ENCODE measurements around the gene KIN. TPM values are rescaled to one million over a fixed set of nuclear protein-coding genes. Genes with fewer than 3 reads are reported as not detected.

The KIN gene
- polyA plus RNA-seq, 1 of the 3 experiments (the other 2 are of a cell fraction) = 3.2 TPM

- TF ChIP-seq TEAD4 (IDR thresholded peaks at IDR 0.05; ENCODE audit: borderline replicate concordance, insufficient read depth) = no peak
- TF ChIP-seq POLR2AphosphoS5 (IDR thresholded peaks at IDR 0.05; ENCODE audit: low read depth, low read length) = peak; percentile 94
- TF ChIP-seq MEF2A (IDR thresholded peaks at IDR 0.05; ENCODE audit: borderline replicate concordance, low read depth) = no peak
- no peak for TF ChIP-seq RCOR1 (IDR thresholded peaks at IDR 0.05; ENCODE audit: low read length)
- TF ChIP-seq JUND (IDR thresholded peaks at IDR 0.05) = no peak
- TF ChIP-seq NRF1 (IDR thresholded peaks at IDR 0.05; ENCODE audit: low read depth, low read length) = peak; percentile 74
- no peak for TF ChIP-seq FOXJ3 (CRISPR knock-in tag; IDR thresholded peaks at IDR 0.05)
- no peak for TF ChIP-seq RAD21 (IDR thresholded peaks at IDR 0.05; ENCODE audit: low read length)
- no peak for TF ChIP-seq RXRA (IDR thresholded peaks at IDR 0.05; ENCODE audit: borderline replicate concordance, low read depth)
- TF ChIP-seq, protein P1, sequence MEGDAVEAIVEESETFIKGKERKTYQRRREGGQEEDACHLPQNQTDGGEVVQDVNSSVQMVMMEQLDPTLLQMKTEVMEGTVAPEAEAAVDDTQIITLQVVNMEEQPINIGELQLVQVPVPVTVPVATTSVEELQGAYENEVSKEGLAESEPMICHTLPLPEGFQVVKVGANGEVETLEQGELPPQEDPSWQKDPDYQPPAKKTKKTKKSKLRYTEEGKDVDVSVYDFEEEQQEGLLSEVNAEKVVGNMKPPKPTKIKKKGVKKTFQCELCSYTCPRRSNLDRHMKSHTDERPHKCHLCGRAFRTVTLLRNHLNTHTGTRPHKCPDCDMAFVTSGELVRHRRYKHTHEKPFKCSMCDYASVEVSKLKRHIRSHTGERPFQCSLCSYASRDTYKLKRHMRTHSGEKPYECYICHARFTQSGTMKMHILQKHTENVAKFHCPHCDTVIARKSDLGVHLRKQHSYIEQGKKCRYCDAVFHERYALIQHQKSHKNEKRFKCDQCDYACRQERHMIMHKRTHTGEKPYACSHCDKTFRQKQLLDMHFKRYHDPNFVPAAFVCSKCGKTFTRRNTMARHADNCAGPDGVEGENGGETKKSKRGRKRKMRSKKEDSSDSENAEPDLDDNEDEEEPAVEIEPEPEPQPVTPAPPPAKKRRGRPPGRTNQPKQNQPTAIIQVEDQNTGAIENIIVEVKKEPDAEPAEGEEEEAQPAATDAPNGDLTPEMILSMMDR (IDR thresholded peaks at IDR 0.05) = no peak
- TF ChIP-seq MXI1 (IDR thresholded peaks at IDR 0.05; ENCODE audit: low read depth, low read length) = 0 out of 2 replicates have a peak, but pooled peaks have one; percentile 45
- TF ChIP-seq FOXM1 (IDR thresholded peaks at IDR 0.05; ENCODE audit: low read depth) = no peak
Measured at GRCh38 chr10:7787857-7788638, at the start of gene KIN, which contains the start of gene ATP5F1C (continued).

DNA sequence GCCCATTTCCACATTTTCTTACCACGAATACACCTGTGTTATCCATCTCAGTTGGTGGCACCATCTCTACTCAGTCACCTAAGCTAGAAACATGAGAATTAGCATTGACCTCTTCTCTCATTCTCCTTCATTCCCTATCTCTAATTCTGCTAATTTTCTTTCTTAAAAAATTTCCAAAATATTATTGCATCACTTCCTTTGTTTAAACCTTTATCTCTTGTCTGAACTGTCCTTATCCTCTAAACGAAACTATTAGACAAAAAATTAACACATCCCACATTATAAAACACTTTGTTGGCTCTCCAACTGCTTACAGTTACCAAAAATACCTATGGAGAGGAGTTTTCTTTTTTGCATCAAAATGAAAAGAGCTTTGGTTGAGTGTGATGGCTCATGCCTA, 48.8 kb upstream of the KIN start:
- Histone ChIP-seq H3F3A (replicated peaks; ENCODE audit: insufficient read depth) (no peaks in the 10 kb centered on the region), H3K9ac (no peak overlapping the region), H3K4me2 (no peak overlapping the region), H2AFZ (ENCODE audit: low read depth) (no peak overlapping the region), H3K27ac (ENCODE audit: low read depth in 2 of 2, low read length in 1 of 2) (no peak overlapping the region), H3K4me3 (ENCODE audit: low read depth in 2 of 2, low read length in 1 of 2) (no peak overlapping the region), H3K36me3 (replicated peaks in 1 of 2; ENCODE audit: control insufficient read depth in 1 of 2, insufficient read depth in 2 of 2, low read length in 1 of 2) (no peaks in the 10 kb centered on the region), H3K27me3 (ENCODE audit: insufficient read depth) (no peaks in the 10 kb centered on the region), H3K4me1 (ENCODE audit: control insufficient read depth in 1 of 2, insufficient read depth in 2 of 2, low read depth in 1 of 2, low read length in 1 of 2) (no peaks in the 10 kb centered on the region), H4K20me1 (ENCODE audit: insufficient read depth) (no peaks in the 10 kb centered on the region), H3K79me2 (ENCODE audit: insufficient read depth) (peaks cover 47% of the 10 kb centered on the region), H3K9me3 (no peaks in the 10 kb centered on the region), H3K9me2 (no peaks in the 10 kb centered on the region)
- no peak for DNase-seq
- ChIA-PET POLR2A (no interaction called here), CTCF (interaction anchor here (0.8 kb wide), 1 partner anchor 13 kb away, joined by 4 read pairs; no protein-coding TSS in a partner anchor)
- TF ChIP-seq NRF1 (IDR thresholded peaks at IDR 0.05; ENCODE audit: low read depth, low read length) (no peak), RFX5 (IDR thresholded peaks at IDR 0.05; ENCODE audit: low read length) (no peak), FOSL2 (IDR thresholded peaks at IDR 0.05; ENCODE audit: borderline replicate concordance, low read depth) (no peak)
- TF ChIP-seq, protein P2, sequence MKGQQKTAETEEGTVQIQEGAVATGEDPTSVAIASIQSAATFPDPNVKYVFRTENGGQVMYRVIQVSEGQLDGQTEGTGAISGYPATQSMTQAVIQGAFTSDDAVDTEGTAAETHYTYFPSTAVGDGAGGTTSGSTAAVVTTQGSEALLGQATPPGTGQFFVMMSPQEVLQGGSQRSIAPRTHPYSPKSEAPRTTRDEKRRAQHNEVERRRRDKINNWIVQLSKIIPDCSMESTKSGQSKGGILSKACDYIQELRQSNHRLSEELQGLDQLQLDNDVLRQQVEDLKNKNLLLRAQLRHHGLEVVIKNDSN (IDR thresholded peaks at IDR 0.05; ENCODE audit: borderline replicate concordance, low read depth) = no peak
- WGBS (ENCODE audit: low lambda C conversion rate) = 88% methylated on average over 2 of the region's 2 CpGs

Measured in SK-N-SH (cell line).